PC-3 (cell line): ENCODE results near the gene SPSB3. TPM values are rescaled to one million over a fixed set of nuclear protein-coding genes. Genes with fewer than 3 reads are reported as not detected.

Experiments used
- ATAC-seq: fragments of 200-7000 bp; cut with Tn5 transposase; 2 replicates; pipeline ENCODE4 v1.9.1; 2020; ENCODE audit warnings: mild to moderate bottlenecking, moderate library complexity
- BruUV-seq: library from RNA; stranded (reverse); fragments of 400-500 nt; replicated peaks from 2 replicates; lab custom pipeline; 2021; lab: Mats Ljungman, UMichigan
- CTCF ChIA-PET: fragments of 300-600 bp; sonication (Branson Sonifier 250); formaldehyde crosslinking; loops from one replicate; lab custom pipeline; 2022; ENCODE audit warnings: antibody characterized with exemption; lab: Charles Lee
- POLR2A ChIA-PET: fragments of 300-600 bp; sonication (Branson Sonifier 250); formaldehyde crosslinking; loops from one replicate; lab custom pipeline; 2022; ENCODE audit warnings: antibody characterized with exemption; ENCODE audit not compliant: unreplicated experiment; lab: Charles Lee
- DNase-seq: peaks from one replicate; pipeline ENCODE4 v3.0.0-alpha.2; 2015
- H2AFZ ChIP-seq: fragments of 300-600 bp; sonication (generic); 2 replicates; pipeline ENCODE4 v1.6.0; 2016; ENCODE audit warnings: antibody characterized with exemption, low read length
- H3F3A ChIP-seq: fragments of 300-600 bp; sonication (generic); one replicate; pipeline ENCODE4 v1.6.0; 2017; ENCODE audit warnings: antibody characterized with exemption, low read length, control low read depth, mild to moderate bottlenecking; ENCODE audit not compliant: unreplicated experiment
- H3K27ac ChIP-seq: fragments of 300-600 bp; sonication (generic); 2 replicates; pipeline ENCODE4 v1.5.1; 2016; ENCODE audit warnings: mild to moderate bottlenecking, low read length
- H3K27me3 ChIP-seq: fragments of 300-600 bp; sonication (generic); 2 replicates; pipeline ENCODE4 v1.6.1; 2016; ENCODE audit warnings: low read length, mixed read lengths
- H3K36me3 ChIP-seq: fragments of 300-600 bp; sonication (generic); 2 replicates; pipeline ENCODE4 v1.6.1; 2016; ENCODE audit warnings: low read depth, mixed run types, low read length, mixed read lengths
- H3K4me1 ChIP-seq: fragments of 300-600 bp; sonication (generic); 2 replicates; pipeline ENCODE4 v1.5.1; 2016; ENCODE audit warnings: low read length; ENCODE audit not compliant: insufficient read depth
- H3K4me2 ChIP-seq: fragments of 300-600 bp; sonication (generic); 2 replicates; pipeline ENCODE4 v1.6.0; 2016; ENCODE audit warnings: low read length
- H3K4me3 ChIP-seq: fragments of 300-600 bp; sonication (generic); 2 replicates; pipeline ENCODE4 v1.5.1; 2016; ENCODE audit warnings: mild to moderate bottlenecking, low read length, mixed read lengths
- H3K79me2 ChIP-seq: fragments of 300-600 bp; sonication (generic); 2 replicates; pipeline ENCODE4 v1.6.1; 2017; ENCODE audit warnings: low read length, mixed read lengths
- H3K9ac ChIP-seq: fragments of 300-600 bp; sonication (generic); 2 replicates; pipeline ENCODE4 v1.6.0; 2016; ENCODE audit warnings: mild to moderate bottlenecking, low read length
- H3K9me2 ChIP-seq: fragments of 300-600 bp; sonication (generic); replicated peaks from 2 replicates; pipeline ENCODE4 v1.6.1; 2016; ENCODE audit warnings: mixed run types, low read length, mixed read lengths
- H3K9me3 ChIP-seq: fragments of 300-600 bp; sonication (generic); 2 replicates; pipeline ENCODE4 v1.6.1; 2016; ENCODE audit warnings: low read length, mixed read lengths
- H4K20me1 ChIP-seq: fragments of 300-600 bp; sonication (generic); 2 replicates; pipeline ENCODE4 v1.6.1; 2016; ENCODE audit warnings: low read length, mixed read lengths
- EZH2 ChIP-seq: fragments of 300-600 bp; sonication (generic); IDR thresholded peaks from one replicate; pipeline ENCODE4 v1.6.1; 2017; ENCODE audit warnings: antibody characterized with exemption, mild to moderate bottlenecking, low read length; ENCODE audit not compliant: unreplicated experiment
- EZH2phosphoT487 ChIP-seq: fragments of 300-600 bp; sonication (generic); IDR thresholded peaks from 2 replicates; pipeline ENCODE4 v1.6.1; 2018; ENCODE audit warnings: mild to moderate bottlenecking, antibody characterized with exemption, low read length, borderline replicate concordance
- intact Hi-C: fragments of 100-400 bp; cut with micrococcal nuclease; formaldehyde crosslinking; loops from 2 replicates; pipeline ENCODE4 v1.9.0; 2023
- total RNA-seq: library from RNA; depleted of rRNA; stranded (reverse); fragments of >200 nt; gene quantifications from 2 replicates; pipeline ENCODE4 v1.2.3, GENCODE V29; 2014
- TF ChIP-seq, protein P1 (sequence below): fragments of 300-600 bp; sonication (generic); conservative IDR thresholded peaks from 2 replicates; pipeline ENCODE4 v1.5.1; 2017; ENCODE audit warnings: antibody characterized with exemption, low read depth, mild to moderate bottlenecking, low read length

SPSB3 gene
- total RNA-seq, 1 experiment from 2014 or later, result 27.4 TPM

GRCh38 chr16:1764971-1765370 lies 17.4 kb downstream of the SPSB3 start:
- intact Hi-C loops, result no loop called here
- no peaks in the 10 kb centered on the region for H3F3A ChIP-seq
- H4K20me1 ChIP-seq, result no peaks in the 10 kb centered on the region
- no peaks in the 10 kb centered on the region for H3K9me3 ChIP-seq
- H3K27me3 ChIP-seq, result no peaks in the 10 kb centered on the region
- H3K9ac ChIP-seq, result no peak overlapping the region
- CTCF ChIA-PET, result no interaction called here
- no peaks in the 10 kb centered on the region for H3K36me3 ChIP-seq
- DNase-seq (no peak), ATAC-seq (no peak)
- no TSS peak for BruUV-seq
- no peaks in the 10 kb centered on the region for H3K79me2 ChIP-seq
- no peak overlapping the region for H3K4me3 ChIP-seq
- H2AFZ ChIP-seq, result no peak overlapping the region
- H3K4me1 ChIP-seq, result no peaks in the 10 kb centered on the region
- no peak overlapping the region for H3K4me2 ChIP-seq
- POLR2A ChIA-PET, result no interaction called here
- H3K9me2 ChIP-seq, result no peaks in the 10 kb centered on the region
- no peak for TF ChIP-seq EZH2phosphoT487
- TF ChIP-seq, protein P1, sequence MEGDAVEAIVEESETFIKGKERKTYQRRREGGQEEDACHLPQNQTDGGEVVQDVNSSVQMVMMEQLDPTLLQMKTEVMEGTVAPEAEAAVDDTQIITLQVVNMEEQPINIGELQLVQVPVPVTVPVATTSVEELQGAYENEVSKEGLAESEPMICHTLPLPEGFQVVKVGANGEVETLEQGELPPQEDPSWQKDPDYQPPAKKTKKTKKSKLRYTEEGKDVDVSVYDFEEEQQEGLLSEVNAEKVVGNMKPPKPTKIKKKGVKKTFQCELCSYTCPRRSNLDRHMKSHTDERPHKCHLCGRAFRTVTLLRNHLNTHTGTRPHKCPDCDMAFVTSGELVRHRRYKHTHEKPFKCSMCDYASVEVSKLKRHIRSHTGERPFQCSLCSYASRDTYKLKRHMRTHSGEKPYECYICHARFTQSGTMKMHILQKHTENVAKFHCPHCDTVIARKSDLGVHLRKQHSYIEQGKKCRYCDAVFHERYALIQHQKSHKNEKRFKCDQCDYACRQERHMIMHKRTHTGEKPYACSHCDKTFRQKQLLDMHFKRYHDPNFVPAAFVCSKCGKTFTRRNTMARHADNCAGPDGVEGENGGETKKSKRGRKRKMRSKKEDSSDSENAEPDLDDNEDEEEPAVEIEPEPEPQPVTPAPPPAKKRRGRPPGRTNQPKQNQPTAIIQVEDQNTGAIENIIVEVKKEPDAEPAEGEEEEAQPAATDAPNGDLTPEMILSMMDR, result no peak
- no peak for TF ChIP-seq EZH2
- no peak overlapping the region for H3K27ac ChIP-seq

DNA sequence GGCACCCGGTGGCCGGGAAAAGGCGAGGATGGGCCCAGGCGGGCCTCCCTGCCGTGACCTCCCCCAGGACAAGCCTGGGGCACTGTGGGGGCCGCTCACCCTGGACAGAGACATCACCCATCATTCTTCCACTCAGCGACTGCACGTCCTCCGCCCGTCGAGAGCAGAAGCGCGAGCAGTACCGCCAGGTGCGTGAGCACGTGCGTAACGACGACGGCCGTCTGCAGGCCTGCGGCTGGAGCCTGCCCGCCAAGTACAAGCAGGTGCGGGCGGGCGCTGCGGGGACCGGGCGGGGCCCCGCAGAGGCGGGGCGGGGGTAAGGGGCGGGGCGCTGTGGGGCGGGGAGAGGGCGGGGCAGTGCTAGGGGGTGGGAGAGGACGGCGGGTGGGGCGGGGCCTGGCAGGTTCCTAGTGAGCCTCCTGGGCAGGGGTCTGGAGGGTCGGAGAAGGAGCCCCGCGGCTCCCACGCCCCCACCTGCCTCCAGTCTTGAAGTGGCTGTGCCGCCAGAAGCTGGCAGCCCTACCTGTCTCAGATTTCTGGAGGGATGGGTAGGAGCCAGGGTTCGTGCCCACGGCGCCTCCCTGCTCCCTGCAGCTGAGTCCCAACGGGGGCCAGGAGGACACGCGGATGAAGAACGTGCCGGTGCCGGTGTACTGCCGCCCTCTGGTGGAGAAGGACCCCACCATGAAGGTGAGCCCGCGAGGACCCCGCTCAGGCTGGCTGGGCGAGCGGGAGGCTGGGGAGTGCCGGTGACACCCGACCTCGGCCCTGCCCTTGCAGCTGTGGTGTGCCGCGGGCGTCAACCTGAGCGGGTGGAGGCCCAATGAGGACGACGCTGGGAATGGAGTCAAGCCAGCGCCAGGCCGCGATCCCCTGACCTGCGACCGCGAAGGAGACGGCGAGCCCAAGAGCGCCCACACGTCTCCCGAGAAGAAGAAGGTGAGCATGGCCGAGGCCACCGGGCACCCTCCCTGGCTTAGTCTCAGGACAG lies 18.6 kb downstream of the SPSB3 start:
- BruUV-seq, result no TSS peak
- H3K36me3 ChIP-seq, result no peaks in the 10 kb centered on the region
- H3K9me3 ChIP-seq, result no peaks in the 10 kb centered on the region
- H3K4me2 ChIP-seq, result no peak overlapping the region
- no peaks in the 10 kb centered on the region for H4K20me1 ChIP-seq
- no peaks in the 10 kb centered on the region for H3K79me2 ChIP-seq
- H3F3A ChIP-seq, result no peaks in the 10 kb centered on the region
- intact Hi-C loops, result no loop called here
- CTCF ChIA-PET, result no interaction called here
- TF ChIP-seq, protein P1, result peak; percentile 38
- TF ChIP-seq EZH2phosphoT487, result no peak
- no peak overlapping the region for H3K9ac ChIP-seq
- H3K4me3 ChIP-seq, result no peak overlapping the region
- H3K27me3 ChIP-seq, result no peaks in the 10 kb centered on the region
- no peak overlapping the region for H2AFZ ChIP-seq
- H3K9me2 ChIP-seq, result no peaks in the 10 kb centered on the region
- ATAC-seq, result no peak
- no peak overlapping the region for H3K27ac ChIP-seq
- POLR2A ChIA-PET, result no interaction called here
- no peaks in the 10 kb centered on the region for H3K4me1 ChIP-seq
- DNase-seq, result no peak

GRCh38 chr16:1762879-1763520 lies 19.4 kb downstream of the SPSB3 start:
- Histone ChIP-seq H4K20me1 (no peaks in the 10 kb centered on the region), H3K4me2 (no peak overlapping the region), H3K27me3 (no peaks in the 10 kb centered on the region), H3K9ac (no peak overlapping the region), H3K27ac (no peak overlapping the region), H3K36me3 (no peaks in the 10 kb centered on the region), H3F3A (no peaks in the 10 kb centered on the region), H3K9me3 (no peaks in the 10 kb centered on the region), H3K79me2 (no peaks in the 10 kb centered on the region), H3K4me1 (no peaks in the 10 kb centered on the region), H2AFZ (no peak overlapping the region), H3K9me2 (no peaks in the 10 kb centered on the region), H3K4me3 (no peak overlapping the region)
- no TSS peak for BruUV-seq
- ATAC-seq, result no peak
- POLR2A ChIA-PET, result no interaction called here
- DNase-seq, result no peak
- TF ChIP-seq EZH2phosphoT487 (no peak), EZH2 (no peak)
- TF ChIP-seq, protein P1, result no peak
- CTCF ChIA-PET, result no interaction called here
- intact Hi-C loops, result no loop called here
